ENCODE measurements around the gene URB1.

The URB1 gene

DNA sequence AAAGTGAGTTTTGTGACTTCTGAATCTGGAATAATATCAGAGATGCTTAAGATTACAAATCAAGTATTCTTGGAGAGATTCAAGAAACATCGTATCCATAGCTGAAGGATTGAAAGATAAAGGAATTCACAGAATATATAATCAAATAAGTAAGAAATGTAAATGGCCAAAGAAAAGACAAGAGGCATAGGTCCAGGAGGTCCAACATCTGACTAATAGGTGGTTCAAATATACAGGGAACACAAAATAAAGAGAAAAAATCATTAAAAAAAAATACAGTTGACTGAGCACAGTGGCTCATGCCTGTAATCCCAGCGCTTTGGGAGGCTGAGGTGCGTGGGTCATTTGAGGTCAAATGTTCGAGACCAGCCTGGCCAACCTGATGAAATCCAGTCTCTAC, 107.3 kb downstream of the URB1 start:
- ChIA-PET POLR2A (no interaction called here), CTCF (interaction anchor here (0.6 kb wide), 1 partner anchor 826 kb away, joined by 3 read pairs; no protein-coding TSS in a partner anchor)
- TF ChIP-seq ZNF560 (tag by site-specific recombination; IDR thresholded peaks at IDR 0.05; ENCODE audit: borderline replicate concordance), result no peak
- TF ChIP-seq ZNF133 (tag by site-specific recombination; IDR thresholded peaks at IDR 0.05), result peak; percentile 96
- TF ChIP-seq ZNF132 (tag by site-specific recombination; IDR thresholded peaks at IDR 0.05; ENCODE audit: borderline replicate concordance), result no peak
- TF ChIP-seq, protein P1, sequence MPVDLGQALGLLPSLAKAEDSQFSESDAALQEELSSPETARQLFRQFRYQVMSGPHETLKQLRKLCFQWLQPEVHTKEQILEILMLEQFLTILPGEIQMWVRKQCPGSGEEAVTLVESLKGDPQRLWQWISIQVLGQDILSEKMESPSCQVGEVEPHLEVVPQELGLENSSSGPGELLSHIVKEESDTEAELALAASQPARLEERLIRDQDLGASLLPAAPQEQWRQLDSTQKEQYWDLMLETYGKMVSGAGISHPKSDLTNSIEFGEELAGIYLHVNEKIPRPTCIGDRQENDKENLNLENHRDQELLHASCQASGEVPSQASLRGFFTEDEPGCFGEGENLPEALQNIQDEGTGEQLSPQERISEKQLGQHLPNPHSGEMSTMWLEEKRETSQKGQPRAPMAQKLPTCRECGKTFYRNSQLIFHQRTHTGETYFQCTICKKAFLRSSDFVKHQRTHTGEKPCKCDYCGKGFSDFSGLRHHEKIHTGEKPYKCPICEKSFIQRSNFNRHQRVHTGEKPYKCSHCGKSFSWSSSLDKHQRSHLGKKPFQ (tag by site-specific recombination; IDR thresholded peaks at IDR 0.05), result no peak
- Histone ChIP-seq H3K36me3 (ENCODE audit: control insufficient read depth in 2 of 2, insufficient read depth in 1 of 2, low read length in 2 of 2) (peaks cover 0 to 3% of the 10 kb centered on the region in 2 experiments; a peak in 2 of 3 replicates), H3K4me1 (ENCODE audit: control insufficient read depth, insufficient read depth, low read length) (no peaks in the 10 kb centered on the region), H3K4me3 (ENCODE audit: low read depth, low read length) (no peak overlapping the region), H3K9me3 (ENCODE audit: control insufficient read depth, insufficient read depth, low read depth, low read length) (no peaks in the 10 kb centered on the region), H3K27ac (ENCODE audit: extremely low read depth, low read depth, low read length) (no peak overlapping the region)

DNA sequence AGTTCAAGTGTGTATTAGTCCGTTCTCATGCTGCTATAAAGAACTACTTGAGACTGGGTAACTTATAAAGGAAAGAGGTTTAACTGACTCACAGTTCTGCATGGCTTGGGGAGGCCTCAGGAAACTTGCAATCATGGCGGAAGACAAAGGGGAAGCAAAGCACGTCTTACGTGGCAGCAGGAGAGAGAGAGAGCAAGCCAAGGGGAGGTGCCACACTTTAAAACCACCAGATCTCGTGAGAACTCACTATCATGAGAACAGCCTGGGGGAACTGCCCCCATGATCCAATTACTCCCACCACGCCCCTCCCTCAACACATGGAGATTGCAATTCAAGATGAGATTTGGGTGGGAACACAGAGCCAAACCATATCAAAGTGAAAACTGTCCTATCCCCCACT, 109.8 kb downstream of the URB1 start:
- CTCF ChIA-PET, result no interaction called here
- TF ChIP-seq ZNF121 (tag by site-specific recombination; IDR thresholded peaks at IDR 0.05) (no peak), EGR2 (tag by site-specific recombination; IDR thresholded peaks at IDR 0.05; ENCODE audit: low read depth) (no peak), TCF7L2 (IDR thresholded peaks at IDR 0.05; ENCODE audit: borderline replicate concordance, low read depth, low read length) (no peak)
- POLR2A ChIA-PET, result no interaction called here
- Histone ChIP-seq H3K4me3 (ENCODE audit: low read depth, low read length) (no peak overlapping the region), H3K27ac (ENCODE audit: extremely low read depth, low read depth, low read length) (no peak overlapping the region), H3K36me3 (ENCODE audit: control insufficient read depth in 2 of 2, insufficient read depth in 1 of 2, low read length in 2 of 2) (peaks cover 0 to 3% of the 10 kb centered on the region in 2 experiments; a peak in 2 of 3 replicates), H3K4me1 (ENCODE audit: control insufficient read depth, insufficient read depth, low read length) (peaks cover 6% of the 10 kb centered on the region; the same call in 1 of the 2 replicates), H3K9me3 (ENCODE audit: control insufficient read depth, insufficient read depth, low read depth, low read length) (no peaks in the 10 kb centered on the region)

DNA sequence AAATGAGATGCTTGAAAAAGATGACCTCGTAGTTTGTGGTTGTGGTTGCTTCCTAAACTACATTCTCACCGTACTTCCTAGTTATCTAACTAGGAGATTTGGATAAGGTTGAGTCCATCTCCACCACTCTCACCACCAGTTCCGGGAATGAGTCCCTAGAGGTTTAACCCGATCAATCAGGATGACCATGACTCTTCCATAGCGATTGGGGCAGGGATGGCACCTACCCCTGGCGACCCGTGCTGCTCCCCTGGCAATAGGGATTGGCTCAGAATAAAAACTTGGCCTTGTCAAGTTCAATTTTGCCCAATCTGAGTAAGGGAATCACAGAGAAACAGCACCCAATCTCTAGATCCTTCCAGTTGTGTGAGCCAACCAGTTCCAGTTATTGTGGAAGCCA, 111.3 kb downstream of the URB1 start:
- Histone ChIP-seq H3K36me3 (ENCODE audit: control insufficient read depth in 2 of 2, insufficient read depth in 1 of 2, low read length in 2 of 2) (peaks cover 0 to 3% of the 10 kb centered on the region in 2 experiments; a peak in 2 of 3 replicates), H3K27ac (ENCODE audit: extremely low read depth, low read depth, low read length) (no peak overlapping the region), H3K9me3 (ENCODE audit: control insufficient read depth, insufficient read depth, low read depth, low read length) (no peaks in the 10 kb centered on the region), H3K4me1 (ENCODE audit: control insufficient read depth, insufficient read depth, low read length) (peaks cover 6% of the 10 kb centered on the region; the same call in 1 of the 2 replicates), H3K4me3 (ENCODE audit: low read depth, low read length) (no peak overlapping the region)
- CTCF ChIA-PET, result no interaction called here
- no peak for TF ChIP-seq ZNF776 (tag by site-specific recombination; IDR thresholded peaks at IDR 0.05; ENCODE audit: borderline replicate concordance)
- TF ChIP-seq, protein P2, sequence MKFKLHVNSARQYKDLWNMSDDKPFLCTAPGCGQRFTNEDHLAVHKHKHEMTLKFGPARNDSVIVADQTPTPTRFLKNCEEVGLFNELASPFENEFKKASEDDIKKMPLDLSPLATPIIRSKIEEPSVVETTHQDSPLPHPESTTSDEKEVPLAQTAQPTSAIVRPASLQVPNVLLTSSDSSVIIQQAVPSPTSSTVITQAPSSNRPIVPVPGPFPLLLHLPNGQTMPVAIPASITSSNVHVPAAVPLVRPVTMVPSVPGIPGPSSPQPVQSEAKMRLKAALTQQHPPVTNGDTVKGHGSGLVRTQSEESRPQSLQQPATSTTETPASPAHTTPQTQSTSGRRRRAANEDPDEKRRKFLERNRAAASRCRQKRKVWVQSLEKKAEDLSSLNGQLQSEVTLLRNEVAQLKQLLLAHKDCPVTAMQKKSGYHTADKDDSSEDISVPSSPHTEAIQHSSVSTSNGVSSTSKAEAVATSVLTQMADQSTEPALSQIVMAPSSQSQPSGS (tag by site-specific recombination; IDR thresholded peaks at IDR 0.05; ENCODE audit: low read depth), result 0 out of 2 replicates have a peak, but pooled peaks have one; percentile 60
- POLR2A ChIA-PET, result no interaction called here

DNA sequence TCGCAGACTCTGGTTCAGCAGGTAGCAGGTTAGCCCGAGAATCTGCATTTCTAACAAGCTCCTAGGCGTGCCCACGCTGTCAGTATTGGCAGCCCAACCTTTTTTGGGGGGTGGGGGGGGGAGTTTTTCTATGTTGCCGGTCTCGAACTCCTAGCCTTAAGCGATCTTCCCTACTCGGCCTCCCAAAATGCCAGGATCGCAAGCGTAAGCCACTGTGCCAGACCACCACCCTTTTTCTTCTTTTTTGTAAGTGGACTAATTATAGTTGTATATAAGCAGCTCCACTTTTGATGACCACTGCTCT, 113.5 kb downstream of the URB1 start:
- H3K9me3 ChIP-seq (ENCODE audit: control insufficient read depth, insufficient read depth, low read depth, low read length), result no peaks in the 10 kb centered on the region
- H3K36me3 ChIP-seq (ENCODE audit: control insufficient read depth in 2 of 2, insufficient read depth in 1 of 2, low read length in 2 of 2), result peaks cover 5 to 9% of the 10 kb centered on the region in 2 experiments; a peak in 2 of 3 replicates
- peak overlapping the region; percentile 98 for H3K4me3 ChIP-seq (ENCODE audit: low read depth, low read length)
- H3K4me1 ChIP-seq (ENCODE audit: control insufficient read depth, insufficient read depth, low read length), result peaks cover 6% of the 10 kb centered on the region; the same call in 1 of the 2 replicates
- ChIA-PET POLR2A (interaction anchor here (0.6 to 1.5 kb wide), 8 partner anchors 10 to 828 kb away, joined by 3 to 7 read pairs (median 4); partner anchors contain the start of genes HUNK and PAXBP1), CTCF (interaction anchor here (0.6 to 1.9 kb wide), 4 partner anchors 22 to 289 kb away, joined by 3 to 6 read pairs (median 4); no protein-coding TSS in a partner anchor)
- peak overlapping the region; percentile 62; the same call in 1 of the 2 replicates for H3K27ac ChIP-seq (ENCODE audit: extremely low read depth, low read depth, low read length)
- TF ChIP-seq, protein P3, sequence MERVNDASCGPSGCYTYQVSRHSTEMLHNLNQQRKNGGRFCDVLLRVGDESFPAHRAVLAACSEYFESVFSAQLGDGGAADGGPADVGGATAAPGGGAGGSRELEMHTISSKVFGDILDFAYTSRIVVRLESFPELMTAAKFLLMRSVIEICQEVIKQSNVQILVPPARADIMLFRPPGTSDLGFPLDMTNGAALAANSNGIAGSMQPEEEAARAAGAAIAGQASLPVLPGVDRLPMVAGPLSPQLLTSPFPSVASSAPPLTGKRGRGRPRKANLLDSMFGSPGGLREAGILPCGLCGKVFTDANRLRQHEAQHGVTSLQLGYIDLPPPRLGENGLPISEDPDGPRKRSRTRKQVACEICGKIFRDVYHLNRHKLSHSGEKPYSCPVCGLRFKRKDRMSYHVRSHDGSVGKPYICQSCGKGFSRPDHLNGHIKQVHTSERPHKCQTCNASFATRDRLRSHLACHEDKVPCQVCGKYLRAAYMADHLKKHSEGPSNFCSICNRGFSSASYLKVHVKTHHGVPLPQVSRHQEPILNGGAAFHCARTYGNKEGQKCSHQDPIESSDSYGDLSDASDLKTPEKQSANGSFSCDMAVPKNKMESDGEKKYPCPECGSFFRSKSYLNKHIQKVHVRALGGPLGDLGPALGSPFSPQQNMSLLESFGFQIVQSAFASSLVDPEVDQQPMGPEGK (tag by site-specific recombination; IDR thresholded peaks at IDR 0.05), result 0 out of 2 replicates have a peak, but pooled peaks have one; percentile 3
- no peak for TF ChIP-seq ZBTB8A (tag by site-specific recombination; IDR thresholded peaks at IDR 0.05)
- 0 out of 2 replicates have a peak, but pooled peaks have one; percentile 17 for TF ChIP-seq WT1 (tag by site-specific recombination; IDR thresholded peaks at IDR 0.05)
- TF ChIP-seq ZXDB (tag by site-specific recombination; IDR thresholded peaks at IDR 0.05), result no peak
- TF ChIP-seq, protein P4, sequence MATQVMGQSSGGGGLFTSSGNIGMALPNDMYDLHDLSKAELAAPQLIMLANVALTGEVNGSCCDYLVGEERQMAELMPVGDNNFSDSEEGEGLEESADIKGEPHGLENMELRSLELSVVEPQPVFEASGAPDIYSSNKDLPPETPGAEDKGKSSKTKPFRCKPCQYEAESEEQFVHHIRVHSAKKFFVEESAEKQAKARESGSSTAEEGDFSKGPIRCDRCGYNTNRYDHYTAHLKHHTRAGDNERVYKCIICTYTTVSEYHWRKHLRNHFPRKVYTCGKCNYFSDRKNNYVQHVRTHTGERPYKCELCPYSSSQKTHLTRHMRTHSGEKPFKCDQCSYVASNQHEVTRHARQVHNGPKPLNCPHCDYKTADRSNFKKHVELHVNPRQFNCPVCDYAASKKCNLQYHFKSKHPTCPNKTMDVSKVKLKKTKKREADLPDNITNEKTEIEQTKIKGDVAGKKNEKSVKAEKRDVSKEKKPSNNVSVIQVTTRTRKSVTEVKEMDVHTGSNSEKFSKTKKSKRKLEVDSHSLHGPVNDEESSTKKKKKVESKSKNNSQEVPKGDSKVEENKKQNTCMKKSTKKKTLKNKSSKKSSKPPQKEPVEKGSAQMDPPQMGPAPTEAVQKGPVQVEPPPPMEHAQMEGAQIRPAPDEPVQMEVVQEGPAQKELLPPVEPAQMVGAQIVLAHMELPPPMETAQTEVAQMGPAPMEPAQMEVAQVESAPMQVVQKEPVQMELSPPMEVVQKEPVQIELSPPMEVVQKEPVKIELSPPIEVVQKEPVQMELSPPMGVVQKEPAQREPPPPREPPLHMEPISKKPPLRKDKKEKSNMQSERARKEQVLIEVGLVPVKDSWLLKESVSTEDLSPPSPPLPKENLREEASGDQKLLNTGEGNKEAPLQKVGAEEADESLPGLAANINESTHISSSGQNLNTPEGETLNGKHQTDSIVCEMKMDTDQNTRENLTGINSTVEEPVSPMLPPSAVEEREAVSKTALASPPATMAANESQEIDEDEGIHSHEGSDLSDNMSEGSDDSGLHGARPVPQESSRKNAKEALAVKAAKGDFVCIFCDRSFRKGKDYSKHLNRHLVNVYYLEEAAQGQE (tag by site-specific recombination; IDR thresholded peaks at IDR 0.05), result no peak
- no peak for TF ChIP-seq HOXA7 (CRISPR knock-in tag; IDR thresholded peaks at IDR 0.05; ENCODE audit: borderline replicate concordance)
- TF ChIP-seq ZNF184 (tag by site-specific recombination; IDR thresholded peaks at IDR 0.05), result peak; percentile 96; the same call in 1 of the 2 replicates
- TF ChIP-seq ZNF335 (tag by site-specific recombination; conservative IDR thresholded peaks at IDR 0.05), result peak; percentile 86
- peak; percentile 77; the same call in 1 of the 2 replicates for TF ChIP-seq ZSCAN23 (tag by site-specific recombination; IDR thresholded peaks at IDR 0.05)
- TF ChIP-seq ZFHX2 (tag by site-specific recombination; conservative IDR thresholded peaks at IDR 0.05), result no peak
- peak; percentile 100 for TF ChIP-seq ZBTB20 (tag by site-specific recombination; IDR thresholded peaks at IDR 0.05)

All from HEK293 (cell line).